HG03432 (cell line): ENCODE measurements around the gene LLCFC1.

Experiments used
- ATAC-seq: cut with Tn5 transposase; IDR thresholded peaks from one replicate; pipeline ENCODE4 v1.9.1; 2021; ENCODE audit warnings: mild to moderate bottlenecking, moderate library complexity; ENCODE audit not compliant: unreplicated experiment

LLCFC1 gene

GRCh38 chr7:142939226-142939910, at the start of gene LLCFC1:
LLCFC1 (plus strand) TSS chr7:142939484; CDS start chr7:142939622, 138 bp downstream.
- peak; percentile 39 for ATAC-seq

GRCh38 chr7:142889816-142890215, 49.5 kb upstream of the LLCFC1 start:
- ATAC-seq = no peak

GRCh38 chr7:142890874-142891485, 48.3 kb upstream of the LLCFC1 start:
- no peak for ATAC-seq

GRCh38 chr7:142891490-142892082, 47.7 kb upstream of the LLCFC1 start:
- ATAC-seq = no peak

- no peak for ATAC-seq
Observed at GRCh38 chr7:142892951-142893350, 46.3 kb upstream of the LLCFC1 start.

GRCh38 chr7:142894112-142894984, 44.9 kb upstream of the LLCFC1 start:
- no peak for ATAC-seq

GRCh38 chr7:142894985-142895593, 44.2 kb upstream of the LLCFC1 start:
- no peak for ATAC-seq

GRCh38 chr7:142896151-142896550, 43.1 kb upstream of the LLCFC1 start:
- ATAC-seq = no peak

- no peak for ATAC-seq
Observed at GRCh38 chr7:142896741-142897379, 42.4 kb upstream of the LLCFC1 start.

GRCh38 chr7:142897691-142898090, 41.6 kb upstream of the LLCFC1 start:
- no peak for ATAC-seq

GRCh38 chr7:142898377-142899170, 40.7 kb upstream of the LLCFC1 start:
- no peak for ATAC-seq

GRCh38 chr7:142899661-142900060, 39.6 kb upstream of the LLCFC1 start:
- no peak for ATAC-seq

- ATAC-seq = no peak
Observed at GRCh38 chr7:142901426-142902259, 37.6 kb upstream of the LLCFC1 start.

GRCh38 chr7:142904128-142904527, 35.2 kb upstream of the LLCFC1 start:
- ATAC-seq = no peak

- no peak for ATAC-seq
Observed at GRCh38 chr7:142905759-142906158, 33.5 kb upstream of the LLCFC1 start.

GRCh38 chr7:142906643-142907042, 32.6 kb upstream of the LLCFC1 start:
- ATAC-seq = no peak

- no peak for ATAC-seq
Observed at GRCh38 chr7:142908290-142908689, 31.0 kb upstream of the LLCFC1 start.
